ENCODE results near the gene FHAD1. TPM values are rescaled to one million over a fixed set of nuclear protein-coding genes. Genes with fewer than 3 reads are reported as not detected.

The FHAD1 gene
- total and polyA plus RNA-seq, 9 of the 15 experiments (the other 6 are each of a cell fraction or from before 2014, with no cell fraction given): 0.32 to 2.1 (median 1.5) TPM; not detected in 1

DNA sequence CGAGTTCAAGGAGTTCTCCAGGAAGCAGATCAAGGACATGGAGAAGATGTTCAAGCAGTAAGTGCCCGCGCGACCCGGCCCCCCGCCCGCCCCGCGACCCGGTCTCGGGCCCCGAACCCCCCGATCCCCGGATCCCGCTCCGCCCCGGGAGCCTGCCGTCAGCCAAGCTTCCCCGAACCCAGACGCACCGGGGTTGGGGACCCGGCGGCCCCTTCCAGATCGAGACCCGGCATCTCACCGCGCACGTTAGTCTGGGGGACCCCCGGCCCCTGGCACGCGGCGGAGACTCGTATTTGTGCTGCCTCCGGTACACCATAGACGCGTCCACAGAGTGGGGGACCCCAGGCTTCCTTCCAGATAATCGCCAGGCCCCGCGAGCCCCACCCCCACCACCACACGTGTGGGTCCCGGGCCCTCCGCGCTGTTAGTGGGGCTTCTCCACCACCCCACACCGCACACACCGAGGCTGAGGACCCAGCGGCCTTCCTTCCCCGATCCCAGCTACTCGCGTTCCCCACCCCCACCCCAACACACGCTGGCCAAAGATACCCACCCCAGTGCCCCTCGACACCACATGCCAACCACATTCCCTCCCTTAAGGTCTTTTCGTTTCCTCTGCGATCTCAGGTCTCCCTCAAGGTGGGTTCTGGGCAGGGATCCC lies 163.3 kb downstream of the FHAD1 start (continued):
- TF ChIP-seq, protein P1, sequence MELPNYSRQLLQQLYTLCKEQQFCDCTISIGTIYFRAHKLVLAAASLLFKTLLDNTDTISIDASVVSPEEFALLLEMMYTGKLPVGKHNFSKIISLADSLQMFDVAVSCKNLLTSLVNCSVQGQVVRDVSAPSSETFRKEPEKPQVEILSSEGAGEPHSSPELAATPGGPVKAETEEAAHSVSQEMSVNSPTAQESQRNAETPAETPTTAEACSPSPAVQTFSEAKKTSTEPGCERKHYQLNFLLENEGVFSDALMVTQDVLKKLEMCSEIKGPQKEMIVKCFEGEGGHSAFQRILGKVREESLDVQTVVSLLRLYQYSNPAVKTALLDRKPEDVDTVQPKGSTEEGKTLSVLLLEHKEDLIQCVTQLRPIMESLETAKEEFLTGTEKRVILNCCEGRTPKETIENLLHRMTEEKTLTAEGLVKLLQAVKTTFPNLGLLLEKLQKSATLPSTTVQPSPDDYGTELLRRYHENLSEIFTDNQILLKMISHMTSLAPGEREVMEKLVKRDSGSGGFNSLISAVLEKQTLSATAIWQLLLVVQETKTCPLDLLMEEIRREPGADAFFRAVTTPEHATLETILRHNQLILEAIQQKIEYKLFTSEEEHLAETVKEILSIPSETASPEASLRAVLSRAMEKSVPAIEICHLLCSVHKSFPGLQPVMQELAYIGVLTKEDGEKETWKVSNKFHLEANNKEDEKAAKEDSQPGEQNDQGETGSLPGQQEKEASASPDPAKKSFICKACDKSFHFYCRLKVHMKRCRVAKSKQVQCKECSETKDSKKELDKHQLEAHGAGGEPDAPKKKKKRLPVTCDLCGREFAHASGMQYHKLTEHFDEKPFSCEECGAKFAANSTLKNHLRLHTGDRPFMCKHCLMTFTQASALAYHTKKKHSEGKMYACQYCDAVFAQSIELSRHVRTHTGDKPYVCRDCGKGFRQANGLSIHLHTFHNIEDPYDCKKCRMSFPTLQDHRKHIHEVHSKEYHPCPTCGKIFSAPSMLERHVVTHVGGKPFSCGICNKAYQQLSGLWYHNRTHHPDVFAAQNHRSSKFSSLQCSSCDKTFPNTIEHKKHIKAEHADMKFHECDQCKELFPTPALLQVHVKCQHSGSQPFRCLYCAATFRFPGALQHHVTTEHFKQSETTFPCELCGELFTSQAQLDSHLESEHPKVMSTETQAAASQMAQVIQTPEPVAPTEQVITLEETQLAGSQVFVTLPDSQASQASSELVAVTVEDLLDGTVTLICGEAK (IDR thresholded peaks at IDR 0.05): 0 out of 2 replicates have a peak, but pooled peaks have one; percentile 44
- TF ChIP-seq, protein P1 (CRISPR knock-in tag; IDR thresholded peaks at IDR 0.05): no peak
- TF ChIP-seq, protein P2, sequence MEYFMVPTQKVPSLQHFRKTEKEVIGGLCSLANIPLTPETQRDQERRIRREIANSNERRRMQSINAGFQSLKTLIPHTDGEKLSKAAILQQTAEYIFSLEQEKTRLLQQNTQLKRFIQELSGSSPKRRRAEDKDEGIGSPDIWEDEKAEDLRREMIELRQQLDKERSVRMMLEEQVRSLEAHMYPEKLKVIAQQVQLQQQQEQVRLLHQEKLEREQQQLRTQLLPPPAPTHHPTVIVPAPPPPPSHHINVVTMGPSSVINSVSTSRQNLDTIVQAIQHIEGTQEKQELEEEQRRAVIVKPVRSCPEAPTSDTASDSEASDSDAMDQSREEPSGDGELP (CRISPR knock-in tag; IDR thresholded peaks at IDR 0.05; ENCODE audit: borderline replicate concordance): peak; percentile 12; the same call in 1 of the 2 replicates
- TF ChIP-seq ZBTB7A (IDR thresholded peaks at IDR 0.05; ENCODE audit: borderline replicate concordance, control insufficient read depth, low read depth, low read length) (0 out of 2 replicates have a peak, but pooled peaks have one; percentile 20), CEBPG (CRISPR knock-in tag; IDR thresholded peaks at IDR 0.05) (no peak), CEBPG (tag; conservative IDR thresholded peaks at IDR 0.05 in 1 of 2, IDR thresholded peaks at IDR 0.05 in 1 of 2) (no peak), SRSF7 (optimal IDR thresholded peaks at IDR 0.05; ENCODE audit: low read depth, low read length) (no peak), NR1H2 (CRISPR knock-in tag; IDR thresholded peaks at IDR 0.05) (0 out of 2 replicates have a peak, but pooled peaks have one; percentile 10), HNRNPL (IDR thresholded peaks at IDR 0.05; ENCODE audit: low read depth, low read length) (0 out of 2 replicates have a peak, but pooled peaks have one; percentile 12)

All from K562 (cell line).